Activated naive CD4-positive, alpha-beta T cell treated with anti-CD3 and anti-CD28 coated beads, Interleukin-2, amount 10 ng/mL, durations not matched to agents 5 hours and 36 hours (primary cell): ENCODE data around the gene KPNA1. TPM values are rescaled to one million over a fixed set of nuclear protein-coding genes. Genes with fewer than 3 reads are reported as not detected.

Source experiments
- total RNA-seq, 2 experiments: library from RNA; stranded (reverse); gene quantifications; one replicate each; pipeline ENCODE4 v1.2.3, GENCODE V29; 2021

KPNA1 gene
- 10 to 100 TPM; 50.5 to 51.1 TPM for total RNA-seq

DNA sequence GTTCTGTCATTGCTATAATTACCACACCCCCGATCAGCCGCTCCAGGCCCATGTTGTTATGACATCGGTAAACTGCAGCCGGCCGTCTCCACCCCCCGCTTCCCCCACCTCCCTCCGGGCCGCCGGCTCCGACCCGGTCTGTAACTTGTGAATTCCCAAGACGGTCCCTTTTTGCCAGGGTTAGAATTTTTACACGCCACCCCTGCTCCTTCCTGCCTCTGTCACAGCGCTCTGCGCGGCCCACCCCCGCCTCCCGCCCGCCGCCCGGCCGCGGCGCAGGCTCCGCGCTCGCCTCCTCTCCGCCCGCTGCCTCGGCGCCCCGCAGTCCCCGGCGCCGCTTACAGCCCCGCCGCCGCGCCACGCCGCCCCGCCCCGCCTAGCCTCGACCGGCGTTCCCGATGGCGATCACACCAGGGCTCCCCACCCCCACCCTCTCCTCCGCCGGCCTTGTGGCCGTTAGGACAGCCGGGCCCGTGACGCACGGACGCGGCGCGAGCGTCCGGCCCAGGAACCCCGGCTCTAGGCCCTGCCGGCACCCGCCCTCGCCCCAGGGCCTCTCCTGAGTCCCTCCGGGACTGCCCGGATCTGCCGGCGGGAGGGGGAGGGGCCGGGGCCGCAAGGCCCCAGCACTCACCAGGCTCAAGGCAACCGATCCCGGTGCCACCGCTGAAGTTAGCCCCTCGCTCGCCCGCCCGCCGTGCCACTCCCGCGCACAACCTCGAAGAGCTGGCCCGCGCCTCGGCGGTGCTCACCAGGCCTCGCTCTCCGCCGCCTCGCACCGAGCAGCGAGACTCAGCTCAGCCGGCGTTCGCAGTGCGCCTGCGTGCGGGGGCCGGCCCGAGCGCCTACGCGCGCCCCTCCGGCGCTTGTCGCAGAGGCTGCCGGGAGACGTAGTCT lies at the start of gene KPNA1:
Gene KPNA1 (minus strand): TSS at position 817 of the 897 bp plus-strand sequence. CDS start 18,374 bp downstream, outside the sequence.

DNA sequence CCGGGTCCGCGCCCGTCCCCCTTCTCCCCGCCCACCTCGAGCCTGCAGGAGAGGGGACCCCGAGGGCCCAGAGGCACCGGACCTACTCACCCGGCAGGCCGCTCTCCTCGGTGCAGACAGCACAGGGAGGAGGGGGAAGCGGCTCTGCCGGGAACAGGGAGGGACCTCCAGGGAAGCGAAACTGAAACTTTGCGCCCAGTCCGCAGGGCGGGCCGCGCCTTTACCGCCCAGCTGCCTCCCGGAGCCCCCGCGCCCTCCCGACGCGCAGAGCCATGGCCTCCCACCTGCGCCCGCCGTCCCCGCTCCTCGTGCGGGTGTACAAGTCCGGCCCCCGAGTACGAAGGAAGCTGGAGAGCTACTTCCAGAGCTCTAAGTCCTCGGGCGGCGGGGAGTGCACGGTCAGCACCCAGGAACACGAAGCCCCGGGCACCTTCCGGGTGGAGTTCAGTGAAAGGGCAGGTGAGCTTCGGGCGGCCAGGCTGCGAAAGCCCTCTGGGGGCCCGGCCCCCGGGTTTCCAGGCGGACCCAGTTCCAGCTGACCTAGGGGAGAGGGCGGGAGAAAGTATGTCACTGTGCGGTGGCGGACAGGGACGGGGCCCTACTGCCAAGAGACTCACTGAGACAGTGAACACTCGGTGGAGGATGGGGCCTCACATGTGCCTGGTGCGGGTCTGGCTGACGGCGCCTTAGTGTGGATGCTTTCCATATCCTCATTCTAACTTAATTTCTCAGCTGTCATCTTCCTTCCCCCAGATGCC lies 49.6 kb upstream of the KPNA1 start, which contains the start of the genes DTX3L and PARP9:
Gene DTX3L (plus strand): TSS at position 184 of the 758 bp plus-strand sequence. CDS start 89 bp downstream, at position 273.
Gene PARP9 (minus strand): TSS at position 146 of the 758 bp plus-strand sequence. CDS start 4,680 bp downstream, outside the sequence.

GRCh38 chr3:122415762-122416654 lies 98.7 kb downstream of the KPNA1 start, which contains the start of gene WDR5B:
Gene WDR5B (minus strand): TSS chr3:122416062. CDS start chr3:122415528, 534 bp downstream.

DNA sequence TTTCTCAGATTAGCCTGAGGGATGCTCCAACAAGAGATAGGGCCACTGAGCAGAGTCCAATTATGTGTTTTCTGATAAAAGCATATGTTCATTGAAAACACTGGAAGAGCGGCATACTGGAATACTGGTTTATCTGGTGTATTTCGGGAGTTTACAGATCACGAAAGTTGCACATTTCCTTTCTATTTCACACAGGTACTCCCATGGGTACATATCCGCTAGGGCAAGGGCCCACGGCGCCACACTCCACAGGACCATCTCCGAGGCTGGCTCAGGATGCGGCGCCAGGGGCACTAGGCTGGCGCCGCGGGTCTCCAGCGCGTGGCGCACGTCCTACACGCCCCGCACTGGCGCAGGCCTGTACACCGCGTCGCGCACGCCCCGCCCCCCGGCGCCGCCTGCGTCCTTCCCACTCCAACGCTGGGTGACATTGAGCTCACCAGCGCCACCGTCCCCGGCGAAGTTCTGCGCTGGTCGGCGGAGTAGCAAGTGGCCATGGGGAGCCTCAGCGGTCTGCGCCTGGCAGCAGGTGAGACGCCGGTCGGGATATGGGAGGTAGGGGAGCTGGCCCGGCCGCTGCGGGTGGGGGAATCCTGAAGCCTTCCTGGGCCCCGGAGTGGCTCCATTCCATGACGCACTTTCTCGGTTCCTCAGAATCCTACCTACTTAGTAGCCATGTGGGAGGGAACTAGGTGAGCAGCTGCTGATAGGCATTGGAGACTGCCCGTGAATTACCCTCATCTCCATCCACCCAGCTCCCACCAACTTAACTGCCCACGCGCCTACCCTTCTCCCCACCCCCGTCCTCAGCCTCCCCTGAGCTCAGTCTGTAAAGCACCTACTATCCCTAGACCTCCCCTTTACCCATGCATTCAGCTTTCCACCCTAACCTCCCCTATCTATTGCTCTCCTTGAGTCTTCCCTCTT lies 130.7 kb downstream of the KPNA1 start, which contains the start of gene FAM162A:
Gene FAM162A (plus strand): TSS at position 412 of the 927 bp plus-strand sequence. CDS start 84 bp downstream, at position 496.

DNA sequence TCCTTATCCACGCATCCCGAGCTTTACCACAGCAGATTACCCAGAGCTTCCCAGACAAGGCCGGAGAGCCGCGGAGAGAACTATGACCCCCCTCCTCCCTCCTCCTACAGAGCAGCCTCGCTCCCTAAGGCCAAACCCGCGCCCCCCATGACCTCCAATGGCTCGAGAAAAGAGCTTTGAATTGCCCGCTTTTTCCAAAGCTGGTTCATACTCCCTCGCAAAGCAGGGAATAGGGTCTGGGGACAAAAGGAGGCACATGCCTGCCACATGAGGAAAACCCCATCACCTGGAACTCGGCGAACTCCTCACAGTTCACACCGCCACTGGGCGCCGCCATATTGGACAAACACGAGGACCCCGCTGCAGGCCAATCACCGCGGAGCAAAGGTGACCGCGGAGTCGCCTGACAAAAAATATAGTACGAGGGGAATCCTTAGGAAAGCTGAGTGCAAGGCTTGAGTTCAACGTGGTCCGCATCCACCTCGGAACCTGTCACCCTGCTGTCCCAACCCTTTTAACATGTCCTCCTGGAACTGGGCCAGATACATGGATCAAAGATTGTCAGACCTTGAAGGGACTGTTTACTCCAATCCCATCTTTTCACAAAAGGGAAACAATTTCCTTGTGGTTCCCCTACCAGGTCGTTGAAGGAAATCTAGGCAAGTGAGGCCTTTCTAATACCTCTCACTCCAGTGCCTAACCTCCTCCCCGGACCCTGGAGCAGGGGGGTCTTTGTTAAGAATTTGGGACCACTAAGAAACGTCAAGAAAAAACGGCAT lies 131.7 kb downstream of the KPNA1 start, which contains the start of gene MIX23:
Gene MIX23 (minus strand): TSS at position 344 of the 779 bp plus-strand sequence. CDS start 7 bp downstream, at position 337.

Other genes with a start within 250 kb of the KPNA1 start
- not detected for gene CSTA, start 189.7 kb downstream of the KPNA1 start, total RNA-seq
- gene MIX23, start 131.7 kb downstream of the KPNA1 start, total RNA-seq, result 10 to 100 TPM; 25.3 to 30.7 TPM
- gene FAM162A, start 130.8 kb downstream of the KPNA1 start, total RNA-seq, result 10 to 100 TPM; 60.3 to 60.4 TPM
- gene WDR5B, start 98.9 kb downstream of the KPNA1 start, total RNA-seq, result 1 to 10 TPM; 5.7 to 5.8 TPM
- gene PARP9, start 49.4 kb upstream of the KPNA1 start, total RNA-seq, result 10 to 100 TPM; 92.5 to 98.4 TPM
- 10 to 100 TPM; 92.4 to 94.8 TPM for gene DTX3L, start 49.4 kb upstream of the KPNA1 start, total RNA-seq
- gene PARP15, start 62.7 kb upstream of the KPNA1 start, total RNA-seq, result 10 to 100 TPM; 70.1 to 71.0 TPM
- gene PARP14, start 165.9 kb upstream of the KPNA1 start, total RNA-seq, result 100 to 1,000 TPM; 106 to 108 TPM